Subcutaneous adipose tissue (tissue), 4 donors: ENCODE results near the gene HIVEP3. TPM values are rescaled to one million over a fixed set of nuclear protein-coding genes. Genes with fewer than 3 reads are reported as not detected.

Experiments
- CTCF ChIP-seq: fragments of 450-650 bp; IDR thresholded peaks from one replicate; pipeline ENCODE4 v1.5.1; 2016; ENCODE audit warnings: low read depth, mild to moderate bottlenecking, control low read depth, antibody characterized with exemption, moderate library complexity
- total RNA-seq, 4 donors: library from RNA; depleted of rRNA; stranded (reverse); fragments of >200 nt; gene quantifications; one replicate each; pipeline ENCODE4 v1.1.0, GENCODE V29; 2016

The HIVEP3 gene
- total RNA-seq, 4 donors from 2014 or later = 2.4 to 9.6 (median 5.0) TPM

GRCh38 chr1:41638086-41639024 lies 280.4 kb downstream of the HIVEP3 start:
- no peak for TF ChIP-seq CTCF

DNA sequence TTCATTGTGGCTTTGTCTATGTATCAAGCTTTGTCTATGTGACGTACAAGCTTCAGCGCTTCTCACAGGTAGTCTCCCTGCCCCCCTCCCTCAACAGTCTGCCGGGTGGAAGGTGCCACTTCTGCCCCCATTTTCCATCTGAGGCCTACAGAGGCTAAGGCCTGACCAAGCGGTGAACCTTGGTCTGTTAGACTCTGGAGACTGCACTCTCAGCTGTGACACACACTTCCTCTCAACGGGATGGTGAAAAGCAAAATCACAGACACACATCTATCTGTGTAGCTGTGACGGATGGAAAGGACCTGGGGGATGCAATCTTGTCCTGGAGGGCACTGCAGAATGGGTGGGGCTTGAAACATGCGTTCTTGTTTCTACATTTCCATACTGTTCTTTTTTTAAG lies 281.4 kb downstream of the HIVEP3 start:
- no peak for TF ChIP-seq CTCF

- TF ChIP-seq CTCF = no peak
Measured at GRCh38 chr1:41633764-41634163, 285.0 kb downstream of the HIVEP3 start.

DNA sequence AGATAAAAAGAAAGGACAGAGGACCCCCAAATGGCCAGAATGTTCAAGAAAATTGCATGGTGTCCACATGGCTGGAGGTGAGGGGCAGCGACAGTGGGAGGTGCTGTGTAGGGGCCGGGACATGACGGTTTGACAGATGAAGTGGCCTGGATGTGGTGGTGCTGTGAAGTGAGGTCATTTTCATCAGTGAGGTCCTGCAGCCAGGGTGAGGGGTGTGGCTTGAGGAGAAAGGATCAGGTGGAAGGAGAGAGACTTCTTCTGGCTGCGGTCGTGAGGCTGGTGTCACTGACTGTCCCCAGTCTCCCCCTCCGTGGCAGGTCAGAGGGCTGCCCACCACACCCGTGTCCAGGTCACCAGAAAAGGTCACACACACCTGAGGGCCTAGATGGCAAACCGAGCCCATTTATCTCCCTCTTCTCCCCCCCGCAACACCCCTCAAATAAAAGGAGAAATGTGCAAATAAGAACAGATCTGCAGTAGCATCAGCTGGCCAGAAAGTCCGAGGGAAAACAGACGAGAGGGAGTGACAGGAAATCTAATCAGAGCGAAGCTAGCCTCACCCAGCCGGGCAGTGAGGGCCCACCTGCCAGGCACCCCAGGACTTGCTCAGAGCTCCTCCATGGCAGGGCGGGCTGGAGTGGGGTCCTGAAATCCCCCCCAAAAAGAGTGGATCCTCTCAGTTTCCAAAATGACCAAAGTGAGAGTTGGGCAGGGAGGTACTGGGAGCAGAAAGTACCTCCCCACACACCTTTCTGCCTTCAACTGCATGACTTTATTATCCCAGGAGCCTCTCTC lies 285.7 kb downstream of the HIVEP3 start:
- TF ChIP-seq CTCF = no peak

- TF ChIP-seq CTCF = no peak
Measured at GRCh38 chr1:41631971-41632370, 286.8 kb downstream of the HIVEP3 start.

- TF ChIP-seq CTCF = no peak
Measured at GRCh38 chr1:41631154-41631553, 287.6 kb downstream of the HIVEP3 start.

GRCh38 chr1:41629571-41629970 lies 289.2 kb downstream of the HIVEP3 start:
- no peak for TF ChIP-seq CTCF
